Caki2 (cell line): Measurements from ENCODE around the gene WDR91. TPM values are rescaled to one million over a fixed set of nuclear protein-coding genes. Genes with fewer than 3 reads are reported as not detected.
A peak's percentile ranks its signal among the peaks of the same experiment; 100 is the strongest.
"Not testable (repeated sequence)": the region's sequence is repeated elsewhere in the genome, so short reads cannot be mapped to it uniquely, and the experiment has no call there.

ENCODE experiments used
- DNase-seq: peaks from one replicate; pipeline ENCODE4 v3.0.0-alpha.2; 2015; ENCODE audit warnings: low read depth
- in situ Hi-C: cut with HindIII; loops from 2 replicates; pipeline ENCODE4 v1.10.0; 2016; ENCODE audit warnings: low sequenced_read_pairs, low pct_unique_long_range_greater_than_20kb, mixed read lengths
- total RNA-seq: library from RNA; depleted of rRNA; stranded (reverse); fragments of >200 nt; shearing (Covaris generic); gene quantifications from 2 replicates; pipeline ENCODE4 v1.2.3, GENCODE V29; 2014; ENCODE audit warnings: low replicate concordance

Gene WDR91
- total RNA-seq, 1 experiment from 2014 or later, result 19.4 TPM

- in situ Hi-C loops, result no loop called here
- DNase-seq, result no peak
Observed at GRCh38 chr7:135186261-135186540, 25.1 kb downstream of the WDR91 start.

GRCh38 chr7:135185471-135186260, 25.7 kb downstream of the WDR91 start:
- in situ Hi-C loops, result no loop called here
- DNase-seq, result no peak

- in situ Hi-C loops, result no loop called here
- no peak for DNase-seq
Observed at GRCh38 chr7:135184254-135184841, 27.0 kb downstream of the WDR91 start.

- in situ Hi-C loops, result no loop called here
- no peak for DNase-seq
Observed at GRCh38 chr7:135183478-135183877, 27.8 kb downstream of the WDR91 start.

- no peak for DNase-seq
- in situ Hi-C loops, result no loop called here
Observed at GRCh38 chr7:135181929-135182678, 29.2 kb downstream of the WDR91 start.

GRCh38 chr7:135181261-135181928, 29.9 kb downstream of the WDR91 start:
- in situ Hi-C loops, result no loop called here
- DNase-seq, result no peak

GRCh38 chr7:135180122-135180521, 31.2 kb downstream of the WDR91 start:
- DNase-seq, result no peak
- in situ Hi-C loops, result no loop called here

- in situ Hi-C loops, result no loop called here
- no peak for DNase-seq
Observed at GRCh38 chr7:135179321-135179925, 31.9 kb downstream of the WDR91 start.

- in situ Hi-C loops, result no loop called here
- DNase-seq, result no peak
Observed at GRCh38 chr7:135178364-135178763, 33.0 kb downstream of the WDR91 start.

- DNase-seq, result no peak
- in situ Hi-C loops, result no loop called here
Observed at GRCh38 chr7:135177028-135177696, 34.2 kb downstream of the WDR91 start.

- in situ Hi-C loops, result no loop called here
- DNase-seq, result no peak
Observed at GRCh38 chr7:135175931-135176330, 35.4 kb downstream of the WDR91 start.

GRCh38 chr7:135174941-135175340, 36.4 kb downstream of the WDR91 start:
- DNase-seq, result no peak
- in situ Hi-C loops, result no loop called here

- DNase-seq, in situ Hi-C loops: not testable (repeated sequence)
Observed at GRCh38 chr7:135173916-135174315, 37.4 kb downstream of the WDR91 start.

- in situ Hi-C loops, result not testable (repeated sequence)
Observed at GRCh38 chr7:135171581-135172291, 39.6 kb downstream of the WDR91 start.

GRCh38 chr7:135170998-135171481, 40.3 kb downstream of the WDR91 start:
- DNase-seq, in situ Hi-C loops: not testable (repeated sequence)

More at GRCh38 chr7:135171581-135172291, 39.6 kb downstream of the WDR91 start:
- DNase-seq, result peak; percentile 88

- in situ Hi-C loops, result no loop called here
- DNase-seq, result peak; percentile 97
Observed at GRCh38 chr7:135170274-135170997, 40.9 kb downstream of the WDR91 start, which contains the start of gene CYREN. TSS of gene CYREN (minus strand) at chr7:135170707. CDS start at chr7:135168922, 1,785 bp downstream.

GRCh38 chr7:135169964-135170273, 41.4 kb downstream of the WDR91 start:
- DNase-seq, result no peak
- in situ Hi-C loops, result no loop called here
